ENCODE results near the gene SIGLEC12. TPM values are rescaled to one million over a fixed set of nuclear protein-coding genes. Genes with fewer than 3 reads are reported as not detected.

Gene SIGLEC12
- total and polyA plus RNA-seq, 9 of the 15 experiments (the other 6 are each of a cell fraction or from before 2014, with no cell fraction given), result 0.08 to 1.3 (median 0.54) TPM

DNA sequence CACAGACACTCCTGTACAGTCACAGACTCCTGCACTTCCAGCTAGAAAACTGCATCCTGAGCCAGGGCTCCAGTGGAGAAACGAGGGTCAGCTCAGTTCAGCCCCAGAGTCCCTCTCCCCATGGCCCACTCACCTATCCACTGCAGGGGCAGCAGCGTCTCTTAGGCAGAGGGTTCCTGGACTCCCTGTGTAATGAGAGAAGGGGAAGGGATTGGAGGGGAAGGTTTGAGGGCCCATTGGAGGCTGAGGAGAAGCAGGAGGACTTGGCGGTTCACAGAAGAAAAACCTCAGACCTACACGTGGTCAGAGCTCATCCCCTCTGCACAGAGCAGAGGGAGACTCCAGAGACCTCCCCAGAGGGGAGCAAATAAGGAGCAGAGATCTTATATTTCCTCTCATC, 32.4 kb downstream of the SIGLEC12 start (continued):
- 0 out of 2 replicates have a peak, but pooled peaks have one; percentile 16 for TF ChIP-seq ZNF76 (CRISPR knock-in tag; IDR thresholded peaks at IDR 0.05; ENCODE audit: borderline replicate concordance)
- TF ChIP-seq SMAD1 (IDR thresholded peaks at IDR 0.05; ENCODE audit: low read depth, low read length, partially characterized antibody), result peak; percentile 9
- TF ChIP-seq, protein P1, sequence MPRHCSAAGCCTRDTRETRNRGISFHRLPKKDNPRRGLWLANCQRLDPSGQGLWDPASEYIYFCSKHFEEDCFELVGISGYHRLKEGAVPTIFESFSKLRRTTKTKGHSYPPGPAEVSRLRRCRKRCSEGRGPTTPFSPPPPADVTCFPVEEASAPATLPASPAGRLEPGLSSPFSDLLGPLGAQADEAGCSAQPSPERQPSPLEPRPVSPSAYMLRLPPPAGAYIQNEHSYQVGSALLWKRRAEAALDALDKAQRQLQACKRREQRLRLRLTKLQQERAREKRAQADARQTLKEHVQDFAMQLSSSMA (CRISPR knock-in tag; IDR thresholded peaks at IDR 0.05), result no peak
- TF ChIP-seq BCOR (IDR thresholded peaks at IDR 0.05), result no peak
- TF ChIP-seq, protein P2, sequence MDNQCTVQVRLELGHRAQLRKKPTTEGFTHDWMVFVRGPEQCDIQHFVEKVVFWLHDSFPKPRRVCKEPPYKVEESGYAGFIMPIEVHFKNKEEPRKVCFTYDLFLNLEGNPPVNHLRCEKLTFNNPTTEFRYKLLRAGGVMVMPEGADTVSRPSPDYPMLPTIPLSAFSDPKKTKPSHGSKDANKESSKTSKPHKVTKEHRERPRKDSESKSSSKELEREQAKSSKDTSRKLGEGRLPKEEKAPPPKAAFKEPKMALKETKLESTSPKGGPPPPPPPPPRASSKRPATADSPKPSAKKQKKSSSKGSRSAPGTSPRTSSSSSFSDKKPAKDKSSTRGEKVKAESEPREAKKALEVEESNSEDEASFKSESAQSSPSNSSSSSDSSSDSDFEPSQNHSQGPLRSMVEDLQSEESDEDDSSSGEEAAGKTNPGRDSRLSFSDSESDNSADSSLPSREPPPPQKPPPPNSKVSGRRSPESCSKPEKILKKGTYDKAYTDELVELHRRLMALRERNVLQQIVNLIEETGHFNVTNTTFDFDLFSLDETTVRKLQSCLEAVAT (IDR thresholded peaks at IDR 0.05), result no peak
- TF ChIP-seq, protein P3, sequence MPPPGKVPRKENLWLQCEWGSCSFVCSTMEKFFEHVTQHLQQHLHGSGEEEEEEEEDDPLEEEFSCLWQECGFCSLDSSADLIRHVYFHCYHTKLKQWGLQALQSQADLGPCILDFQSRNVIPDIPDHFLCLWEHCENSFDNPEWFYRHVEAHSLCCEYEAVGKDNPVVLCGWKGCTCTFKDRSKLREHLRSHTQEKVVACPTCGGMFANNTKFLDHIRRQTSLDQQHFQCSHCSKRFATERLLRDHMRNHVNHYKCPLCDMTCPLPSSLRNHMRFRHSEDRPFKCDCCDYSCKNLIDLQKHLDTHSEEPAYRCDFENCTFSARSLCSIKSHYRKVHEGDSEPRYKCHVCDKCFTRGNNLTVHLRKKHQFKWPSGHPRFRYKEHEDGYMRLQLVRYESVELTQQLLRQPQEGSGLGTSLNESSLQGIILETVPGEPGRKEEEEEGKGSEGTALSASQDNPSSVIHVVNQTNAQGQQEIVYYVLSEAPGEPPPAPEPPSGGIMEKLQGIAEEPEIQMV (tag; conservative IDR thresholded peaks at IDR 0.05; ENCODE audit: low read depth), result no peak
- TF ChIP-seq, protein P4, sequence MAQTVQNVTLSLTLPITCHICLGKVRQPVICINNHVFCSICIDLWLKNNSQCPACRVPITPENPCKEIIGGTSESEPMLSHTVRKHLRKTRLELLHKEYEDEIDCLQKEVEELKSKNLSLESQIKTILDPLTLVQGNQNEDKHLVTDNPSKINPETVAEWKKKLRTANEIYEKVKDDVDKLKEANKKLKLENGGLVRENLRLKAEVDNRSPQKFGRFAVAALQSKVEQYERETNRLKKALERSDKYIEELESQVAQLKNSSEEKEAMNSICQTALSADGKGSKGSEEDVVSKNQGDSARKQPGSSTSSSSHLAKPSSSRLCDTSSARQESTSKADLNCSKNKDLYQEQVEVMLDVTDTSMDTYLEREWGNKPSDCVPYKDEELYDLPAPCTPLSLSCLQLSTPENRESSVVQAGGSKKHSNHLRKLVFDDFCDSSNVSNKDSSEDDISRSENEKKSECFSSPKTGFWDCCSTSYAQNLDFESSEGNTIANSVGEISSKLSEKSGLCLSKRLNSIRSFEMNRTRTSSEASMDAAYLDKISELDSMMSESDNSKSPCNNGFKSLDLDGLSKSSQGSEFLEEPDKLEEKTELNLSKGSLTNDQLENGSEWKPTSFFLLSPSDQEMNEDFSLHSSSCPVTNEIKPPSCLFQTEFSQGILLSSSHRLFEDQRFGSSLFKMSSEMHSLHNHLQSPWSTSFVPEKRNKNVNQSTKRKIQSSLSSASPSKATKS (CRISPR knock-in tag; IDR thresholded peaks at IDR 0.05), result peak; percentile 76; the same call in 1 of the 2 replicates
- no peak for TF ChIP-seq ZNF785 (CRISPR knock-in tag; IDR thresholded peaks at IDR 0.05)
- peak; percentile 43; the same call in 1 of the 2 replicates for TF ChIP-seq EP400 (IDR thresholded peaks at IDR 0.05)
- no peak for TF ChIP-seq MYNN (IDR thresholded peaks at IDR 0.05)
- no peak for TF ChIP-seq MYNN (CRISPR knock-in tag; IDR thresholded peaks at IDR 0.05)
- no peak for TF ChIP-seq NR2C2 (CRISPR knock-in tag; IDR thresholded peaks at IDR 0.05)
- no peak for TF ChIP-seq NR2C2 (tag; IDR thresholded peaks at IDR 0.05)
- TF ChIP-seq, protein P5, sequence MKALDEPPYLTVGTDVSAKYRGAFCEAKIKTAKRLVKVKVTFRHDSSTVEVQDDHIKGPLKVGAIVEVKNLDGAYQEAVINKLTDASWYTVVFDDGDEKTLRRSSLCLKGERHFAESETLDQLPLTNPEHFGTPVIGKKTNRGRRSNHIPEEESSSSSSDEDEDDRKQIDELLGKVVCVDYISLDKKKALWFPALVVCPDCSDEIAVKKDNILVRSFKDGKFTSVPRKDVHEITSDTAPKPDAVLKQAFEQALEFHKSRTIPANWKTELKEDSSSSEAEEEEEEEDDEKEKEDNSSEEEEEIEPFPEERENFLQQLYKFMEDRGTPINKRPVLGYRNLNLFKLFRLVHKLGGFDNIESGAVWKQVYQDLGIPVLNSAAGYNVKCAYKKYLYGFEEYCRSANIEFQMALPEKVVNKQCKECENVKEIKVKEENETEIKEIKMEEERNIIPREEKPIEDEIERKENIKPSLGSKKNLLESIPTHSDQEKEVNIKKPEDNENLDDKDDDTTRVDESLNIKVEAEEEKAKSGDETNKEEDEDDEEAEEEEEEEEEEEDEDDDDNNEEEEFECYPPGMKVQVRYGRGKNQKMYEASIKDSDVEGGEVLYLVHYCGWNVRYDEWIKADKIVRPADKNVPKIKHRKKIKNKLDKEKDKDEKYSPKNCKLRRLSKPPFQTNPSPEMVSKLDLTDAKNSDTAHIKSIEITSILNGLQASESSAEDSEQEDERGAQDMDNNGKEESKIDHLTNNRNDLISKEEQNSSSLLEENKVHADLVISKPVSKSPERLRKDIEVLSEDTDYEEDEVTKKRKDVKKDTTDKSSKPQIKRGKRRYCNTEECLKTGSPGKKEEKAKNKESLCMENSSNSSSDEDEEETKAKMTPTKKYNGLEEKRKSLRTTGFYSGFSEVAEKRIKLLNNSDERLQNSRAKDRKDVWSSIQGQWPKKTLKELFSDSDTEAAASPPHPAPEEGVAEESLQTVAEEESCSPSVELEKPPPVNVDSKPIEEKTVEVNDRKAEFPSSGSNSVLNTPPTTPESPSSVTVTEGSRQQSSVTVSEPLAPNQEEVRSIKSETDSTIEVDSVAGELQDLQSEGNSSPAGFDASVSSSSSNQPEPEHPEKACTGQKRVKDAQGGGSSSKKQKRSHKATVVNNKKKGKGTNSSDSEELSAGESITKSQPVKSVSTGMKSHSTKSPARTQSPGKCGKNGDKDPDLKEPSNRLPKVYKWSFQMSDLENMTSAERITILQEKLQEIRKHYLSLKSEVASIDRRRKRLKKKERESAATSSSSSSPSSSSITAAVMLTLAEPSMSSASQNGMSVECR (CRISPR knock-in tag; IDR thresholded peaks at IDR 0.05), result no peak
- TF ChIP-seq LARP7 (IDR thresholded peaks at IDR 0.05), result no peak
- TF ChIP-seq, protein P6, sequence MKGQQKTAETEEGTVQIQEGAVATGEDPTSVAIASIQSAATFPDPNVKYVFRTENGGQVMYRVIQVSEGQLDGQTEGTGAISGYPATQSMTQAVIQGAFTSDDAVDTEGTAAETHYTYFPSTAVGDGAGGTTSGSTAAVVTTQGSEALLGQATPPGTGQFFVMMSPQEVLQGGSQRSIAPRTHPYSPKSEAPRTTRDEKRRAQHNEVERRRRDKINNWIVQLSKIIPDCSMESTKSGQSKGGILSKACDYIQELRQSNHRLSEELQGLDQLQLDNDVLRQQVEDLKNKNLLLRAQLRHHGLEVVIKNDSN (CRISPR knock-in tag; IDR thresholded peaks at IDR 0.05), result peak; percentile 52
- TF ChIP-seq JUNB (CRISPR knock-in tag; conservative IDR thresholded peaks at IDR 0.05), result no peak
- TF ChIP-seq ZNF143 (CRISPR knock-in tag; IDR thresholded peaks at IDR 0.05), result no peak

All from K562 (cell line).